IPS DF 6.9 (cell line): ENCODE measurements around the gene HOXB3.

Source experiments
- DNase-seq: peaks from one replicate; pipeline ENCODE4 v3.0.0-alpha.2; 2013; ENCODE audit warnings: low read depth, low spot score
- H3K27ac ChIP-seq: one replicate; pipeline ENCODE4 v1.5.1; 2013; ENCODE audit warnings: low read length, control low read depth
- H3K27me3 ChIP-seq: 2 replicates; pipeline ENCODE4 v1.6.1; 2013; ENCODE audit warnings: mild to moderate bottlenecking, low read length; ENCODE audit not compliant: control insufficient read depth, insufficient read depth
- H3K36me3 ChIP-seq: 2 replicates; pipeline ENCODE4 v1.6.1; 2013; ENCODE audit warnings: low read length; ENCODE audit not compliant: control insufficient read depth, insufficient read depth
- H3K4me1 ChIP-seq: 2 replicates; pipeline ENCODE4 v1.6.1; 2013; ENCODE audit warnings: low read length; ENCODE audit not compliant: control insufficient read depth, insufficient read depth
- H3K4me3 ChIP-seq: 2 replicates; pipeline ENCODE4 v1.5.1; 2013; ENCODE audit warnings: mild to moderate bottlenecking, low read length
- H3K9me3 ChIP-seq: 2 replicates; pipeline ENCODE4 v1.6.1; 2013; ENCODE audit warnings: low read length, inconsistent platforms; ENCODE audit not compliant: control insufficient read depth, insufficient read depth
- WGBS: extraction: QIAGEN DNeasy Blood & Tissue Kit; methylation state at CpG from one replicate; pipeline ENCODE4 v1.1.7; 2013; ENCODE audit warnings: mixed read lengths, missing lambda C conversion rate; ENCODE audit not compliant: insufficient read length, insufficient coverage; 5-methylcytosine and 5-hydroxymethylcytosine counted together

HOXB3 gene

GRCh38 chr17:48595278-48595999 is 5.4 kb upstream of the HOXB3 start:
- no peaks in the 10 kb centered on the region for H3K9me3 ChIP-seq
- H3K36me3 ChIP-seq = no peaks in the 10 kb centered on the region
- H3K4me3 ChIP-seq = no peak overlapping the region
- H3K4me1 ChIP-seq = peaks cover 4% of the 10 kb centered on the region; the same call in 1 of the 2 replicates
- no peak overlapping the region for H3K27ac ChIP-seq
- peaks cover 96% of the 10 kb centered on the region for H3K27me3 ChIP-seq
- no peak for DNase-seq
- WGBS = no CpG with 5 or more reads among the region's 25 CpGs

- H3K36me3 ChIP-seq = no peaks in the 10 kb centered on the region
- H3K27ac ChIP-seq = no peak overlapping the region
- peaks cover 96% of the 10 kb centered on the region for H3K27me3 ChIP-seq
- no peak overlapping the region for H3K4me3 ChIP-seq
- no peak for DNase-seq
- no peaks in the 10 kb centered on the region for H3K9me3 ChIP-seq
- peaks cover 5% of the 10 kb centered on the region; the same call in 1 of the 2 replicates for H3K4me1 ChIP-seq
- no CpG with 5 or more reads among the region's 25 CpGs for WGBS
These were observed 4.7 kb upstream of the HOXB3 start for GRCh38 chr17:48594538-48595277.

GRCh38 chr17:48593840-48594537 is 3.9 kb upstream of the HOXB3 start:
- H3K4me1 ChIP-seq = peaks cover 5% of the 10 kb centered on the region; the same call in 1 of the 2 replicates
- no CpG with 5 or more reads among the region's 37 CpGs for WGBS
- DNase-seq = no peak

GRCh38 chr17:48593126-48593829 is 3.2 kb upstream of the HOXB3 start, which contains the start of gene HOXB5:
Gene HOXB5 (minus strand): TSS chr17:48593779. CDS start chr17:48593682, 97 bp downstream.
- DNase-seq = no peak
- Histone ChIP-seq H3K4me3 (no peak within 1 kb of the TSS), H3K4me1 (peaks cover 5% of the 10 kb centered on the region; the same call in 1 of the 2 replicates), H3K9me3 (no peaks in the 10 kb centered on the region), H3K27ac (no peak within 1 kb of the TSS), H3K36me3 (no peaks in the 10 kb centered on the region), H3K27me3 (peaks cover 96% of the 10 kb centered on the region)
- no CpG with 5 or more reads among the region's 50 CpGs for WGBS

More at GRCh38 chr17:48593840-48594537, 3.9 kb upstream of the HOXB3 start:
- no peak overlapping the region for H3K4me3 ChIP-seq
- H3K36me3 ChIP-seq = no peaks in the 10 kb centered on the region
- peaks cover 96% of the 10 kb centered on the region for H3K27me3 ChIP-seq
- no peak overlapping the region for H3K27ac ChIP-seq
- H3K9me3 ChIP-seq = no peaks in the 10 kb centered on the region

- no peak overlapping the region for H3K27ac ChIP-seq
- DNase-seq = no peak
- no peaks in the 10 kb centered on the region for H3K9me3 ChIP-seq
- no peak overlapping the region for H3K4me3 ChIP-seq
- H3K27me3 ChIP-seq = peaks cover 96% of the 10 kb centered on the region
- WGBS = no CpG with 5 or more reads among the region's 14 CpGs
- H3K4me1 ChIP-seq = peaks cover 5% of the 10 kb centered on the region; the same call in 1 of the 2 replicates
- H3K36me3 ChIP-seq = no peaks in the 10 kb centered on the region
These were observed 2.5 kb upstream of the HOXB3 start for GRCh38 chr17:48592577-48592976.

GRCh38 chr17:48592057-48592514 is 2.0 kb upstream of the HOXB3 start:
- H3K4me3 ChIP-seq = no peak overlapping the region
- DNase-seq = no peak
- no CpG with 5 or more reads among the region's 33 CpGs for WGBS

GRCh38 chr17:48591255-48592056 is 1.4 kb upstream of the HOXB3 start:
- whole genome bisulfite sequencing = no CpG with 5 or more reads among the region's 10 CpGs
- no peak for DNase-seq
- peaks cover 5% of the 10 kb centered on the region; the same call in 1 of the 2 replicates for H3K4me1 ChIP-seq

More at GRCh38 chr17:48592057-48592514, 2.0 kb upstream of the HOXB3 start:
- no peaks in the 10 kb centered on the region for H3K9me3 ChIP-seq
- H3K4me1 ChIP-seq = peaks cover 5% of the 10 kb centered on the region; the same call in 1 of the 2 replicates
- peaks cover 96% of the 10 kb centered on the region for H3K27me3 ChIP-seq
- H3K36me3 ChIP-seq = no peaks in the 10 kb centered on the region
- H3K27ac ChIP-seq = no peak overlapping the region

GRCh38 chr17:48590607-48591161 is 643 bp upstream of the HOXB3 start:
- Histone ChIP-seq H3K9me3 (no peaks in the 10 kb centered on the region), H3K27me3 (peaks cover 96% of the 10 kb centered on the region), H3K36me3 (no peaks in the 10 kb centered on the region), H3K27ac (no peak overlapping the region), H3K4me3 (no peak overlapping the region), H3K4me1 (peaks cover 3% of the 10 kb centered on the region; the same call in 1 of the 2 replicates)
- DNase-seq = no peak

More at GRCh38 chr17:48591255-48592056, 1.4 kb upstream of the HOXB3 start:
- Histone ChIP-seq H3K9me3 (no peaks in the 10 kb centered on the region), H3K27me3 (peaks cover 96% of the 10 kb centered on the region), H3K4me3 (no peak overlapping the region), H3K27ac (no peak overlapping the region), H3K36me3 (no peaks in the 10 kb centered on the region)
